SK-N-SH (cell line): ENCODE data around the gene NPVF.

Source experiments
- CTCF ChIP-seq: fragments of 200-600 bp; sonication (generic); IDR thresholded peaks from 2 replicates; pipeline ENCODE4 v1.6.1; 2017; ENCODE audit warnings: antibody characterized with exemption, mild to moderate bottlenecking, moderate library complexity
- EZH2phosphoT487 ChIP-seq: fragments of 200-600 bp; sonication (generic); IDR thresholded peaks from 2 replicates; pipeline ENCODE4 v1.6.1; 2017; ENCODE audit warnings: low read depth, mixed run types, mild to moderate bottlenecking, antibody characterized with exemption, moderate library complexity, borderline replicate concordance
- POLR2AphosphoS5 ChIP-seq: IDR thresholded peaks from 2 replicates; pipeline ENCODE4 v1.6.1; 2012; ENCODE audit warnings: low read depth, low read length
- RAD21 ChIP-seq: IDR thresholded peaks from 2 replicates; pipeline ENCODE4 v1.6.1; 2012; ENCODE audit warnings: mild to moderate bottlenecking, low read length
- REST ChIP-seq: IDR thresholded peaks from 2 replicates; pipeline ENCODE4 v1.6.1; 2012; ENCODE audit warnings: mild to moderate bottlenecking, low read depth, low read length, moderate library complexity
- RXRA ChIP-seq: IDR thresholded peaks from 2 replicates; pipeline ENCODE4 v1.4.0; 2012; ENCODE audit warnings: low read depth, mild to moderate bottlenecking, borderline replicate concordance
- TCF12 ChIP-seq: IDR thresholded peaks from 2 replicates; pipeline ENCODE4 v1.4.0; 2012
- YY1 ChIP-seq: IDR thresholded peaks from 2 replicates; pipeline ENCODE4 v1.4.0; 2012; ENCODE audit warnings: low read depth, mild to moderate bottlenecking

DNA sequence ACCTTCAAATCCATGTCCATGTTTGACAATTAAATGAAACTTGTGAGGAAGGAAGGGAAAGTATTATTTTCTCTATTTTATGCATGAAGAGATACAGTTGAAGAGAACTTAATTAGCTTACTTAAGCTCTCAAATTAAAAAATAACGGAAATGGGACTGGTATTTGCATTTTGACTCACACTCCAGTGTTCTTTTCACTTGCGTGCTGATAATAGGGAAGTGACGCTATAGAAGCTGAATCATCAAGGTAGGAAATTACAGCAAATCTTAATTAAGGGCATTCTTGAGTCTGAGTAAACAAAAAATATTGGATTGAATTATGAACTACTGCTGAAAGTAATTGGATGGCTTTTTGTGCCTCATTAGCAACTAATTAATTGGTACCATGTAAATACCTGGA lies 44.0 kb upstream of the NPVF start:
- no peak for TF ChIP-seq CTCF
- no peak for TF ChIP-seq POLR2AphosphoS5
- TF ChIP-seq YY1, result no peak
- no peak for TF ChIP-seq RAD21
- no peak for TF ChIP-seq RXRA
- TF ChIP-seq EZH2phosphoT487, result no peak
- TF ChIP-seq REST, result no peak
- TF ChIP-seq TCF12, result no peak
